HG02642 (cell line): ENCODE data around the gene THEMIS.
"Not testable (repeated sequence)": the region's sequence is repeated elsewhere in the genome, so short reads cannot be mapped to it uniquely, and the experiment has no call there.

Experiments
- ATAC-seq: cut with Tn5 transposase; IDR thresholded peaks from one replicate; pipeline ENCODE4 v1.9.1; 2021; ENCODE audit warnings: mild to moderate bottlenecking; ENCODE audit not compliant: unreplicated experiment, poor library complexity

THEMIS gene

GRCh38 chr6:127900935-127901334 is at the start of gene THEMIS:
TSS of gene THEMIS (minus strand) at chr6:127901058. CDS start at chr6:127900932, 126 bp downstream.
- ATAC-seq, result no peak

- no peak for ATAC-seq
Observed at GRCh38 chr6:127949251-127949650, 48.4 kb upstream of the THEMIS start.

- no peak for ATAC-seq
Observed at GRCh38 chr6:127946388-127946787, 45.5 kb upstream of the THEMIS start.

GRCh38 chr6:127945434-127946097 is 44.7 kb upstream of the THEMIS start:
- ATAC-seq, result no peak

GRCh38 chr6:127941228-127941627 is 40.4 kb upstream of the THEMIS start:
- ATAC-seq, result no peak

GRCh38 chr6:127939442-127940066 is 38.7 kb upstream of the THEMIS start:
- no peak for ATAC-seq

GRCh38 chr6:127938701-127939100 is 37.8 kb upstream of the THEMIS start:
- ATAC-seq, result no peak

- ATAC-seq, result no peak
Observed at GRCh38 chr6:127937747-127938146, 36.9 kb upstream of the THEMIS start.

GRCh38 chr6:127937102-127937501 is 36.2 kb upstream of the THEMIS start:
- no peak for ATAC-seq

GRCh38 chr6:127934956-127935355 is 34.1 kb upstream of the THEMIS start:
- ATAC-seq, result no peak

GRCh38 chr6:127933852-127934840 is 33.3 kb upstream of the THEMIS start:
- no peak for ATAC-seq

- no peak for ATAC-seq
Observed at GRCh38 chr6:127933137-127933536, 32.3 kb upstream of the THEMIS start.

GRCh38 chr6:127932708-127933107 is 31.9 kb upstream of the THEMIS start:
- ATAC-seq, result no peak

- not testable (repeated sequence) for ATAC-seq
Observed at GRCh38 chr6:127926441-127926840, 25.6 kb upstream of the THEMIS start.

GRCh38 chr6:127924440-127924839 is 23.6 kb upstream of the THEMIS start:
- ATAC-seq, result no peak

- ATAC-seq, result no peak
Observed at GRCh38 chr6:127924031-127924430, 23.2 kb upstream of the THEMIS start.

- no peak for ATAC-seq
Observed at GRCh38 chr6:127923135-127923534, 22.3 kb upstream of the THEMIS start.

GRCh38 chr6:127921982-127922381 is 21.1 kb upstream of the THEMIS start:
- no peak for ATAC-seq

GRCh38 chr6:127920804-127921203 is 19.9 kb upstream of the THEMIS start:
- no peak for ATAC-seq

GRCh38 chr6:127918506-127919427 is 17.9 kb upstream of the THEMIS start:
- ATAC-seq, result no peak
